Activated CD8-positive, alpha-beta memory T cell treated with anti-CD3 and anti-CD28 coated beads for 4 hours (primary cell): ENCODE data around the gene VAMP4.

Experiments
- DNase-seq, 2 donors: peaks; one replicate each; pipeline ENCODE4 v3.0.0-alpha.2; 2020; ENCODE audit warnings: low read depth in 2 of 2

Gene VAMP4, protein sequence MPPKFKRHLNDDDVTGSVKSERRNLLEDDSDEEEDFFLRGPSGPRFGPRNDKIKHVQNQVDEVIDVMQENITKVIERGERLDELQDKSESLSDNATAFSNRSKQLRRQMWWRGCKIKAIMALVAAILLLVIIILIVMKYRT

DNA sequence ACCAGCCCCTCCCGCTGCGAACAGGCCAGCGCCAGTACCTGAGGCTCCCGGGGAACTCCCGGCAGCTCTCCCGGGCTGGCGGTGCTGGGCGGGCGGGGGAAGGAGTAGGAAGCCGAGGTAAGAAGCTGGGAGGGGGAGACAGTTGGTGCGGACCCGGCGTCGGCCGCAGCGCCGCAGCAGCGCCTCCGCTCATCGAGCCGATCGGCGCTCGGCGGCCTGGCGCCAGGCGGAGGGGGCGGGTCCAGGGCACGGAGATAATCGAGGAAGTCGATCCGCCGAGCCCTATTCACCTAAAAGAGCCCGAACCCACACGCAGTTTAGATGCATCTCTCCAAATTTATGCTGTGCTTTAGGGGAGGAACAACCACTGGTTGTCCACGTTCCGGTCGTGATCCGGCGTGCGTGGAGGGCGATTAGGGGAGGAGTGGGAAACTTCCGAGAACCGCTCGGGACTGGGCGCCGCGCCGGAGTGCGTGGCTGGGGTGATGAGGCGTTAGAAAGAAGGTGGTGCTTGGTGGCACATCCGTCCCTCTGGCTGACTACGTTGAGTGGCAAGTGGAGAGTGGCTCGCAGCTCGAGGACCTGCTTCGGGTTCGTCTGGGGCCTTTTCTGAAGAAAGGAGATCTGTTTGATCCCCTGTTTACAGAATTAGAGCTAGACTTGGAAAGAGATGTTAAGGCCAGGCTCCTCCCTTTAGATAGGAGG lies at the start of gene VAMP4:
Gene VAMP4, minus strand, starts transcription at position 194 of the 705 bp plus-strand sequence. CDS start 3,651 bp downstream, outside the sequence.
- DNase-seq, result peak; percentile 67 to 72

- no peak for DNase-seq
These were observed 48.5 kb upstream of the VAMP4 start for GRCh38 chr1:171790318-171790717.

DNA sequence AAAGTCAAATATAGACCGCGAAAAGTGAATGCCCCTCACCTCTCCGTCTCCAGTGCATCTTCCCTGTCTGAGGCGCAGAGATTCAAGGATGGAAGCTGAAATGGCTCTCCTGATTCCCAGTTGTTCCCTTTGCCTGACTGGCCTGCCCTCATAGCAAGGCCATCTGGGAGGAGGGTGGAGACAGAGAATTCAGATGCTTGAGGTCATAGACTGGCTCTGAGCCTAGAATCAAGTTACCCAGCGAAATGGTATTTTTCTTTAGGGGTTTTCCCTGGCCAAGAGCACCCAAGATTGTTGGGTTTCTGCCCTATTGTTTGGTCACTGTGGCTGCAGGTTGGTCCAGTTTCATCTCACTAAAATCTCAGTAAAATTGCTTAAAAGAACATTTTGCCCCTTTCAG lies 46.8 kb upstream of the VAMP4 start:
- no peak for DNase-seq

- no peak for DNase-seq
These were observed 46.0 kb upstream of the VAMP4 start for GRCh38 chr1:171787686-171788480.

DNA sequence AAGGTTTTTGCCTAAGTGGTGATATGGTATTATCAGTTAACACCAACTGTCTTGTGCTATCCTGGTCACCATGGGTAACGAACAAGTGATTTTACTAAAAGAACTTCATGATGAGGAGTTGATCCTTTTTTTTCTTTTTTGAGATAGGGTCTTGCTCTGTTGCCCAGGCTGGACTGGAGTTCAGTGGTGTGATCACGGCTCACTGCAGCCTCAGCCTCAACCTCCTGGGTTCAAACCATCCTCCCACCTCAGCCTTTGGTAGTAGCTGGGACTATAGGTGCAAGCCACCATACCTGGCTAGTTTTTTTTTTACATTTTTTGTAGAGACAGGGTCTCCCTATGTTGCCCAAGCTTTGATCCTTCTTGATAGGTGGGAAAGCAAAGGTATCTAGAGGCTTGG lies 44.7 kb upstream of the VAMP4 start:
- DNase-seq, result no peak

- DNase-seq, result no peak
These were observed 43.9 kb upstream of the VAMP4 start for GRCh38 chr1:171785766-171786165.

DNA sequence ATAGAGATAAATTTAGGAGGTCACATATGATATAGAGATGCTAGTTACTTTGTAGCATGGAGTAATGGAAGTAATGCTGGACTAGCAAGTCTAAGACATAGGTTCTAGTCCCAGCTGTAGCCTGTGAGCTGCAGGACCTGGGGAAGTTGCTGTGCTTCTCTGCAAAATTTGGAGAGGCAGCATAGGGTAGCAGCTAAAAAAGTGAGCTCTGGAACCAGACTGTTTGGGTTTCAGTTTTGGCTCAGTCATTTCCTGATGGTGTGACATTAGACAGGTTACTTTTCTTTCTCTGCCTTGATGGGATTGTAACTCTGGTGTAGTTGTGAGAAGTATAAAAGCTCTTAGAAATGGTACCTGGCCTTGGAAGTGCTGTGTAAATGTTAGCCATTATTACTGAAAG lies 42.9 kb upstream of the VAMP4 start:
- no peak for DNase-seq

DNA sequence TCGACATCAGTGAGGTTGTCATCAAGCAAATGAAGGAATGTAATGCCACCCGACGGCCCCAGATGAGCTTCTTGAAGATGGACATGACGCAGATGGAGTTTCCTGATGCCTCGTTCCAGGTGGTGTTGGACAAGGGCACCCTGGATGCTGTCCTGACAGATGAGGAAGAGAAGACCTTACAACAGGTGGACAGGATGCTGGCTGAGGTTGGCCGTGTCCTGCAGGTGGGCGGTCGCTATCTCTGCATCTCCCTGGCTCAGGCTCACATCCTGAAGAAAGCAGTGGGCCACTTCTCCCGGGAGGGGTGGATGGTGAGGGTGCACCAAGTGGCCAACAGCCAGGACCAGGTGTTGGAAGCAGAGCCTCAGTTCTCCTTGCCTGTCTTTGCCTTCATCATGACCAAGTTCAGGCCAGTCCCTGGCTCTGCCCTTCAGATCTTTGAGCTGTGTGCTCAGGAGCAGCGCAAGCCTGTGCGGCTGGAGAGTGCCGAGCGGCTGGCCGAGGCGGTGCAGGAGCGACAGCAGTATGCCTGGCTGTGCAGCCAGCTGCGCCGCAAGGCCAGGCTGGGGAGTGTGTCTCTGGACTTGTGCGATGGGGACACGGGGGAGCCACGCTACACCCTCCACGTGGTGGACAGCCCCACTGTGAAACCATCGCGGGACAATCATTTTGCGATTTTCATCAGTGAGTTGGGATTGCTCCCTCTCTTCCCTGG lies 42.1 kb upstream of the VAMP4 start:
- DNase-seq, result no peak

DNA sequence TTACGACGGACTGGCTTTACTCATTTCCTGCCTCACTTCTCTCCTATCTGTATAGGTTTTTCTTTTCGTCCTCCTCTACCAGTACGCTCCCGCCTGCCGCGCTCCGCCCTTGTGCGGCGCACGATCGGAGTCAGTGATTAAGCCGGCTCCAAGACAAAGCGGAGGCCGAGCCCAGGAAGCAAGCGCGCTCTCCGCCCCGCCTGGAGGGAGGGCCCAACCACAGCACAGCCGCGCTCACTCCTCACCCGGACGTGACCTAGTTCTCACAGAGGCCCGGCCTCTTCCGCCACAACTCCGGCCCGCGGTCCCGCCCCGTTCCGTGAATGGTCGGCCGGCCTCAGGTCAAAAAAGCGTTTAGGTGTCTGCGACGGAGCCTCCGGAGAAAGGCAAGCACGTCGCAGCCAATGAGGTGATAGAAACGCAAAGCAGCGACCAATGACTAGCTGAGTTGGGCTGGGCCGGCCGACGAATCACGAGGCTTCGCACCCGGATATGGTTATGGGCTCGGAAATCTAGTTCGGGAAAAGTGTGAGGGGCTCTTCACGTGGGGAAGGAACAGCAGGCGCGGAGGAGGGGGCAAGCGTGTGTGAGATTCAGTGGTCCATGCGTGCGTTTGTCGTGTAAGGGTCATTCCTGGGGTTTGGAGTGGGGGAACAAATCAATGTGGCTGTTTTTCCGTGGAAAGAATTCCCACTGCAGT lies 39.5 kb upstream of the VAMP4 start, which contains the start of gene METTL13:
Gene METTL13, plus strand, starts transcription at position 485 of the 700 bp plus-strand sequence. CDS start 308 bp downstream, outside the sequence.
- DNase-seq, result peak; percentile 94 to 96

DNA sequence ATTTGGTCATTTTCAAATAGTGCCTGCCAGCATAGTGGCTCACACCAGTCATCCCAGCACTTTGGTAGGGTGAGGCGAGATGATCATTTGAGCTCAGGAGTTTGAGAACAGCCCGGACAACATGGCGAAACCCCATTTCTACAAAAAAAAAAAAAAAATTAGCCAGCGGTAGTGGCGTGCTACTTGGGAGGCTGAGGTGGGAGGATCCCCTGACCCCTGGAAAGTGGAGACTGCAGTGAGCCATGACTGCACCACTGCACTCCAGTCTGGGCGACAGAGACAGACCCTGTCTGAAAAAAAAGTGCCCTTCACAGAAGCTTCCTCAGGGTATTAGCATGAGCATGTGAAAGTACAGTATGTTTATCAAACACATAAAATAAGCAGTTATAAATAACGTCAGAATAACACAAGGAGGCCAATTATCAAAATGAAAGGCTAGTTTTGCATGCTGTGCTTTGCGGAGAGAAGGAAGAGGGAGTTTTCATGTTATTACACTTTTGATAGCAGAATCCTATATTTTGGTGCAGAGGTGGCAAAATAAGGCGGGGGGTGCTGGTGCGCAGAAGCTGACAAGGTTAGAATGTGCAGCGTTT lies 38.8 kb upstream of the VAMP4 start:
- DNase-seq, result no peak

GRCh38 chr1:171772312-171772711 lies 30.4 kb upstream of the VAMP4 start:
- DNase-seq, result no peak

- DNase-seq, result no peak
These were observed 27.9 kb upstream of the VAMP4 start for GRCh38 chr1:171769754-171770153.

DNA sequence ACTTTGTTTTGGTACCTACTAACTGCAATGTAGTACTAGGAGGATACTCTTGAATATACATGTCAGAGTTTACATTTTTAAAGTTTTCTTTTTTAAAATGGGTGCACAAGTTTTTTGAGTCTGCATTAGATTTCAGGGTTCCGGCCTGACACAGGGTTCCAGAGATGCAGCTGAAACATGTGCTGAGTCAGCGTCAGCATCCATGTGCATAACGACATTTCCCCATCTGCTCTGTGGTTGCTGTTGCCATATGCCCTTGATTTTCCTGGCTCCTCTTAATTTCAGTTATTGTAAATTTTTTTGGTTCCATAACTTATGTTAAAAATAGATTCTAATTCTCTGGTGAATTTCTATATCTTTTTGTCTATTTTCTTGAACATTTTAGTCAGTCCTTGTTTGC lies 27.3 kb upstream of the VAMP4 start:
- no peak for DNase-seq

DNA sequence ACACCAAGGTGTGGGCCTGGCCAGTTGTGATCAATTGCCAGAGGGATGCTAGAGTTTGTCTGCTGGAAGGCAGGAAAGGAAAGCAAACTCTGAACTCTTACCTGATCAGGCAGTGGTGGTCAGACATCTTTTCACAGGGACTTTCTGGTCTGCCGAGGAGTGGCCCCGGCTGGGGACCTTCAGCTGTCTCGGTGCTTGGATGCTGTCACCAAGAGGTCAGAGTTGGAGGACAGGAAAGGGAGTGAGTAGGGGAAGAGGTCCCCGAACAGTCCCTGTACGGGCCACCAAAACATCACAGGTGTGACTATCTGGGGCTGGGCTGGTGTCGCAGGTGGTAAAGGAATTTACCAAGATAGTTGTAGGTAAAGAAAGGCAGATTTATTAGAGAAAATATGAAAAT lies 21.9 kb upstream of the VAMP4 start:
- no peak for DNase-seq

GRCh38 chr1:171762143-171762563 lies 20.3 kb upstream of the VAMP4 start:
- no peak for DNase-seq

DNA sequence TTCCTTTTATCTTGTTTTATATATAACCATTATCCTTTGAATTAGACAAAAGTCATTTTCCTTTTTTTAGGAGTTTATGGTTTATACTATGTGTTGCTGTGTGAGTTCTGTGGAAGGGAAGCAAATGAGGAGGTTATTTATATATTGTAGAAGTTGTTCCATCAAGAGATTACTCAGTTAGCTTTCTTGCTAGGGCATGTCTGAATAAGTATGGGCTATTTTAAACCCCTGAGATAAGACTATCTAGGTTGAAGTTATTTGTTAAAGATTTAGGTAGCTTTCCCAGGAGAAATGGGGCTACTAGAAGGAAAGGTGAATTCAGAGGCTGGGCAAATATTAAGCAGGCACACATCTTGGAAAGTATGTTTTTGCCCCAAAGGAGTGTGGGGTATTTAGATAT lies 16.1 kb upstream of the VAMP4 start:
- DNase-seq, result no peak

DNA sequence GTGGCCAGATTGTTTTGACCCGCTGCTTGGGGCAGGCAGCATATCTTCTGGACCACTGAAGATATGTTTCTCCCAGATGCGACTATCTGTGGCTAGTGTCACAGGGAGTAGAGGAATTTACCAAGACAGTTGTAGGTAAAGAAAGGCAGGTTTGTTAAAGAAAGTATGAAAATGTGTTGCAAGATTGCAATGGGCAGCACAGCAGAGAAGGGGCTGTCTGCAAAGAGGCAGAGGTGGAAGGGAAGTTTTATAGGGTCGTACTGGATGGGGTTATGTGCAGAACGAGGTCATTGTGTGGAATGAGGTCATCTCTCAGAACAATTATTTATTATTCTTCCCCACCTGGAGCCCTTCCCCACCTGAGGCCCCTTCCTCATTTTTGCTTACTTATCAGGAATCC lies 15.0 kb upstream of the VAMP4 start:
- DNase-seq, result no peak

GRCh38 chr1:171754971-171755370 lies 13.1 kb upstream of the VAMP4 start:
- DNase-seq, result no peak

DNA sequence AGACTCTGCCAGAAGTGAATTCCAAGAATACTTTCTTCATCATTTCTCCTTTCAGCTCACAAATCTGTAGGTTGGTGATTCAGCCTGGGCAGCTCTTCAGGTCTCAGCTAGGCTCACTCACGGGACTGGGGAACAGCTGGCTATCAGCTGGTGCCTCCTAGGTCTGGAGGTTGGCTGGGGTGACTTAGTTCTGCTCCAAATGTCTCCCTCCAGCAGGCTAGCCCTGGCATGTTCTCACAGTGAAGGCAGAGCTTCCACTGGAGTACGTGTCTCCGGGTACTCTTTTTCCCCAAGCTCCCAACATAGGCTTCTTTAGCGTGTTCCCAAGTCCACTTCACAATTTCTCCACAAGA lies 12.5 kb upstream of the VAMP4 start:
- no peak for DNase-seq

DNA sequence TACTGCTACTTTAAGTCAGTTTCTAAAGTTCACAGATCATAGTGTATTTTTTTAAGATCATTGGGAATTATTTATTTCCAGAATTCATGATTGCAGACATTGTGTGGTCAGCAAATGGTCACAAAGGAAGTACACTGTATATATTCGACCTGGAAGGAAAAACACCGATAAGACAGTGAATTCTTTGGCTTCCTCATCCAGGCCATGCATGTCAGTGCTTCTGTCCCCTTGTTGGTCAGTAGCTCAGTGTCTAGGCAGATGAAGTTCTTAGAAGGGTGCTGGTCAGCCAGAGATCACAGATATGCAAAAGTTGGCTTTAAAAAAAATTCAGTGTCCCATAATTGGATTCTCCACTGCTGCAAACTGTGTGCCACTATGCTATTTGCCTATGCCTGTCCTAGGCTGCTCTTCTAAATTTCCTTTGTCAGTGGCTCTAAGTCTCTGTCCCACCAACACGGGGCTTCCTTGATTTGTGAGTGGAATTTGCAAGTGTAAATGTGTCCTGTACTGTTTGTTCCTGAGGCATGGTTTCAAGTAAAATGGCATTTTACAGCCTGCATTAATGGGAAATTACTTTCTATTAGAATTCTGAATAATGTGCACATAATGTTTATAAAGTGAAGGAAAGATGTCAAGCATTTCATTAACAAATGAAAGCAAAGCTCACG lies 12.0 kb upstream of the VAMP4 start:
- DNase-seq, result no peak

GRCh38 chr1:171753182-171753581 lies 11.3 kb upstream of the VAMP4 start:
- DNase-seq, result no peak
